SK-N-SH (cell line): Measurements from ENCODE around the gene OR7D2. TPM values are rescaled to one million over a fixed set of nuclear protein-coding genes. Genes with fewer than 3 reads are reported as not detected.
A peak's percentile ranks its signal among the peaks of the same experiment; 100 is the strongest.

Source experiments
- CTCF ChIA-PET: fragments of 300-600, 350-600 bp; formaldehyde crosslinking; extraction: SDS; loops from one replicate; lab custom pipeline; 2021; lab: Yijun Ruan, JAX
- POLR2A ChIA-PET: fragments of 350-600 bp; sonication (Branson Sonifier 250); formaldehyde crosslinking; extraction: SDS; loops from one replicate; lab custom pipeline; 2020; ENCODE audit warnings: antibody characterized with exemption, inconsistent platforms; lab: Yijun Ruan, JAX
- DNase-seq: peaks from one replicate; pipeline ENCODE4 v3.0.0; 2012
- H2AFZ ChIP-seq: fragments of 200-600 bp; sonication (generic); 2 replicates; pipeline ENCODE4 v1.8.1; 2016; ENCODE audit warnings: antibody characterized with exemption, mild to moderate bottlenecking, low read depth
- H3F3A ChIP-seq: fragments of 200-600 bp; sonication (generic); replicated peaks from 2 replicates; pipeline ENCODE3; 2016; ENCODE audit warnings: antibody characterized with exemption, mild to moderate bottlenecking; ENCODE audit not compliant: insufficient read depth
- H3K27ac ChIP-seq, 2 experiments: fragments of 200-500 bp in 1 of 2; fragments of 200-600 bp in 1 of 2; sonication (Bioruptor generic) in 1 of 2; sonication (generic), shearing (Covaris generic) in 1 of 2; 2 replicates each; pipeline versions ENCODE4 v1.5.1 to v1.6.1; 2014 to 2016; ENCODE audit warnings: low read depth in 2 of 2, inconsistent platforms in 1 of 2, low read length in 1 of 2, mild to moderate bottlenecking in 1 of 2, mixed read lengths in 1 of 2
- H3K27me3 ChIP-seq: fragments of 200-600 bp; sonication (generic), shearing (Covaris generic); 2 replicates; pipeline ENCODE4 v1.6.1; 2016; ENCODE audit warnings: mixed run types; ENCODE audit not compliant: insufficient read depth
- H3K36me3 ChIP-seq, 2 experiments: fragments of 200-500 bp in 1 of 2; fragments of 200-600 bp in 1 of 2; sonication (Bioruptor generic) in 1 of 2; sonication (generic) in 1 of 2; replicated peaks in 1 of 2; 2 replicates each; pipeline versions ENCODE3 to v1.5.1; 2014 to 2016; ENCODE audit warnings: low read length in 1 of 2, mild to moderate bottlenecking in 1 of 2; ENCODE audit not compliant: insufficient read depth in 2 of 2, control insufficient read depth in 1 of 2
- H3K4me1 ChIP-seq, 2 experiments: fragments of 200-500 bp in 1 of 2; fragments of 200-600 bp in 1 of 2; sonication (Bioruptor generic) in 1 of 2; sonication (generic), shearing (Covaris generic) in 1 of 2; 2 replicates each; pipeline versions ENCODE4 v1.5.1 to v1.6.1; 2014 to 2016; ENCODE audit warnings: low read depth in 1 of 2, low read length in 1 of 2, mixed run types in 1 of 2; ENCODE audit not compliant: insufficient read depth in 2 of 2, control insufficient read depth in 1 of 2
- H3K4me2 ChIP-seq: fragments of 200-600 bp; sonication (generic), shearing (Covaris generic); 2 replicates; pipeline ENCODE4 v1.6.1; 2017; ENCODE audit warnings: mixed run types
- H3K4me3 ChIP-seq, 2 experiments: fragments of 200-500 bp in 1 of 2; fragments of 200-600 bp in 1 of 2; sonication (Bioruptor generic) in 1 of 2; sonication (generic), shearing (Covaris generic) in 1 of 2; 2 replicates each; pipeline versions ENCODE4 v1.5.1 to v1.8.1; 2014 to 2016; ENCODE audit warnings: low read depth in 2 of 2, inconsistent platforms in 1 of 2, low read length in 1 of 2, mild to moderate bottlenecking in 1 of 2, mixed read lengths in 1 of 2, moderate library complexity in 1 of 2
- H3K79me2 ChIP-seq: fragments of 200-600 bp; sonication (generic); 2 replicates; pipeline ENCODE4 v1.8.1; 2017; ENCODE audit warnings: mild to moderate bottlenecking; ENCODE audit not compliant: insufficient read depth
- H3K9ac ChIP-seq: fragments of 200-600 bp; sonication (generic); 2 replicates; pipeline ENCODE4 v1.6.1; 2017; ENCODE audit warnings: mixed run types
- H3K9me2 ChIP-seq: fragments of 200-600 bp; sonication (generic); 2 replicates; pipeline ENCODE4 v1.6.1; 2017; ENCODE audit warnings: mixed run types
- H3K9me3 ChIP-seq: fragments of 200-600 bp; sonication (generic); 2 replicates; pipeline ENCODE4 v1.6.1; 2017; ENCODE audit warnings: mixed run types, mild to moderate bottlenecking, moderate library complexity
- H4K20me1 ChIP-seq: fragments of 200-600 bp; sonication (generic); 2 replicates; pipeline ENCODE4 v1.6.1; 2017; ENCODE audit warnings: mild to moderate bottlenecking, mixed run types; ENCODE audit not compliant: insufficient read depth
- CTCF ChIP-seq: fragments of 200-600 bp; sonication (generic); IDR thresholded peaks from 2 replicates; pipeline ENCODE4 v1.6.1; 2017; ENCODE audit warnings: antibody characterized with exemption, mild to moderate bottlenecking, moderate library complexity
- ELF1 ChIP-seq: IDR thresholded peaks from 2 replicates; pipeline ENCODE4 v1.4.0; 2012
- EP300 ChIP-seq, 2 experiments: IDR thresholded peaks; 2 replicates each; pipeline versions ENCODE4 v1.4.0 to v1.6.1; 2012; ENCODE audit warnings: borderline replicate concordance in 1 of 2, low read depth in 1 of 2, low read length in 1 of 2
- FOXM1 ChIP-seq: IDR thresholded peaks from 2 replicates; pipeline ENCODE4 v1.4.0; 2012; ENCODE audit warnings: low read depth, mild to moderate bottlenecking
- GATA2 ChIP-seq: sonication (generic); formaldehyde crosslinking; IDR thresholded peaks from 2 replicates; pipeline ENCODE4 v1.5.0; 2020; ENCODE audit warnings: mild to moderate bottlenecking, missing genetic modification reagents
- MXI1 ChIP-seq: IDR thresholded peaks from 2 replicates; pipeline ENCODE4 v1.6.1; 2012; ENCODE audit warnings: mild to moderate bottlenecking, low read depth, low read length, improper control_type of control experiment
- POLR2AphosphoS5 ChIP-seq: IDR thresholded peaks from 2 replicates; pipeline ENCODE4 v1.6.1; 2012; ENCODE audit warnings: low read depth, low read length
- RAD21 ChIP-seq: IDR thresholded peaks from 2 replicates; pipeline ENCODE4 v1.6.1; 2012; ENCODE audit warnings: mild to moderate bottlenecking, low read length
- REST ChIP-seq: IDR thresholded peaks from 2 replicates; pipeline ENCODE4 v1.6.1; 2012; ENCODE audit warnings: mild to moderate bottlenecking, low read depth, low read length, moderate library complexity
- RXRA ChIP-seq: IDR thresholded peaks from 2 replicates; pipeline ENCODE4 v1.4.0; 2012; ENCODE audit warnings: low read depth, mild to moderate bottlenecking, borderline replicate concordance
- SMC3 ChIP-seq: IDR thresholded peaks from 2 replicates; pipeline ENCODE4 v1.6.1; 2012; ENCODE audit warnings: low read depth, low read length, improper control_type of control experiment
- TEAD4 ChIP-seq: IDR thresholded peaks from 2 replicates; pipeline ENCODE4 v1.4.0; 2012; ENCODE audit warnings: mild to moderate bottlenecking, borderline replicate concordance; ENCODE audit not compliant: insufficient read depth
- USF1 ChIP-seq: IDR thresholded peaks from 2 replicates; pipeline ENCODE4 v1.4.0; 2012; ENCODE audit warnings: low read depth, borderline replicate concordance
- ZBTB33 ChIP-seq: IDR thresholded peaks from 2 replicates; pipeline ENCODE4 v1.4.0; 2012; ENCODE audit warnings: low read depth, borderline replicate concordance
- WGBS: methylation state at CpG from one replicate; pipeline ENCODE4 v1.1.6; 2017; ENCODE audit warnings: low lambda C conversion rate; 5-methylcytosine and 5-hydroxymethylcytosine counted together
- polyA plus RNA-seq, 3 experiments: library from polyadenylated mRNA; depleted of rRNA; stranded (reverse); fragments of >200 nt; gene quantifications; 2 replicates each; pipeline ENCODE4 v1.2.3, GENCODE V29; 2012

OR7D2 gene
- polyA plus RNA-seq, 1 of the 3 experiments (the other 2 are of a cell fraction): not detected

- Histone ChIP-seq H2AFZ (peak overlapping the region; percentile 75; the same call in 1 of the 2 replicates), H3K9ac (no peak overlapping the region)
- POLR2A ChIA-PET: no interaction called here
Measured at GRCh38 chr19:9205501-9206113, 26.8 kb downstream of the OR7D2 start.

More at GRCh38 chr19:9205501-9206113, 26.8 kb downstream of the OR7D2 start:
- WGBS: 43% methylated on average over 12 of the region's 13 CpGs
- peak; percentile 55 for DNase-seq
- Histone ChIP-seq H3F3A (no peaks in the 10 kb centered on the region), H3K9me3 (no peaks in the 10 kb centered on the region), H3K4me3 (peak overlapping the region; percentile 19 to 56; a peak in 2 of 4 replicates), H3K9me2 (no peaks in the 10 kb centered on the region), H3K27me3 (peaks cover 34% of the 10 kb centered on the region), H4K20me1 (no peaks in the 10 kb centered on the region), H3K4me1 (no peaks in the 10 kb centered on the region), H3K36me3 (no peaks in the 10 kb centered on the region), H3K79me2 (no peaks in the 10 kb centered on the region), H3K4me2 (peak overlapping the region; percentile 50; the same call in 1 of the 2 replicates), H3K27ac (no peak overlapping the region)
- CTCF ChIA-PET: interaction anchor here (0.5 to 1.8 kb wide), 40 partner anchors 9 to 1572 kb away, joined by 3 to 7 read pairs (median 4); partner anchors contain the start of genes PCP2, ZNF121, ZNF177 and ZNF266
- peak; percentile 72 for TF ChIP-seq SMC3
- no peak for TF ChIP-seq ZBTB33
- TF ChIP-seq EP300 (IDR thresholded peaks at IDR 0.05; ENCODE audit: borderline replicate concordance in 1 of 2, low read depth in 1 of 2, low read length in 1 of 2): no peak
- no peak for TF ChIP-seq GATA2 (CRISPR knock-in tag)
- no peak for TF ChIP-seq USF1
- no peak for TF ChIP-seq REST
- TF ChIP-seq ELF1: no peak
- TF ChIP-seq RXRA: no peak
- peak; percentile 79 for TF ChIP-seq RAD21
- no peak for TF ChIP-seq POLR2AphosphoS5
- no peak for TF ChIP-seq MXI1
- no peak for TF ChIP-seq FOXM1
- peak; percentile 85 for TF ChIP-seq CTCF
- TF ChIP-seq TEAD4: no peak
